ENCODE results near the gene DTX1. TPM values are rescaled to one million over a fixed set of nuclear protein-coding genes. Genes with fewer than 3 reads are reported as not detected.
A peak's percentile ranks its signal among the peaks of the same experiment; 100 is the strongest.

Gene DTX1
- polyA plus RNA-seq, 1 donor (not counting 4 experiments of a cell fraction or from before 2014, with no cell fraction given), result not detected

DNA sequence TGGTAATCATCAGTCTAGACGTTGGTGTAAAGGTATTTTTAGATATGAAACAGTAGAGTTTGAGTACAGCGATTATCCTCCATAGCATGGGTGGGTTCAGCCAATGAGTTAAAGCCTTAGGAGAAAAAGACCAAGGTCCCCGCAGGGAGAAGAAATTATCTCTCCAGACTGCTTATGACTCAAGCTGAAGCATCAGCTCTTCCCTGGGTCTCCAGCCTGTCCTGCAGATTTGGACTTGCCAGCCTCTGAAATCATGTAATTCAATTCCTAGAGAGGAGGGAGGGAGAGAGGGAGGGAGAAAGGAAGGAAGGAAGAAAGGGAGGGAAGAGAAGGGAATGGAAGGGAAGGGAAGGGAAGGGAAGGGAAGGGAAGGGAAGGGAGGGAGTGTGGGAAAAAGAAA is 12.0 kb upstream of the DTX1 start:
- TF ChIP-seq EZH2 (IDR thresholded peaks at IDR 0.05; ENCODE audit: low read length), result no peak
- no peak for TF ChIP-seq CTCF (optimal IDR thresholded peaks at IDR 0.05 in 1 of 3, IDR thresholded peaks at IDR 0.05 in 1 of 3, conservative IDR thresholded peaks at IDR 0.05 in 1 of 3; ENCODE audit: extremely low read depth in 1 of 3, insufficient read depth in 2 of 3, low read length in 3 of 3)
- dilution Hi-C loops (cut with MboI; ENCODE audit: extremely low pct_ligation_motif_present, low sequenced_read_pairs), result no loop called here
- H3K9me1 ChIP-seq (ENCODE audit: control insufficient read depth, extremely low read depth, insufficient read depth, low read length), result no peaks in the 10 kb centered on the region
- H4K20me1 ChIP-seq (ENCODE audit: control insufficient read depth, extremely low read depth, insufficient read depth, low read length), result no peaks in the 10 kb centered on the region
- no peaks in the 10 kb centered on the region for H3K9me3 ChIP-seq (ENCODE audit: control insufficient read depth, low read depth, low read length)
- H3K9ac ChIP-seq (ENCODE audit: control insufficient read depth, extremely low read depth, insufficient read depth, low read length), result no peak overlapping the region
- H3K79me2 ChIP-seq (ENCODE audit: control insufficient read depth, insufficient read depth, low read length), result no peaks in the 10 kb centered on the region
- DNase-seq (ENCODE audit: low read depth, low spot score) (no peak), FAIRE-seq (no peak)
- H3K27me3 ChIP-seq (ENCODE audit: control insufficient read depth, extremely low read depth, insufficient read depth, low read length), result no peaks in the 10 kb centered on the region
- H3K27ac ChIP-seq (ENCODE audit: control insufficient read depth, insufficient read depth, low read length), result no peak overlapping the region
- H3K4me2 ChIP-seq (ENCODE audit: control insufficient read depth, extremely low read depth, insufficient read depth, low read depth, low read length), result no peak overlapping the region
- H2AFZ ChIP-seq (ENCODE audit: control insufficient read depth, low read length), result no peak overlapping the region
- H3K4me1 ChIP-seq (ENCODE audit: control insufficient read depth, extremely low read depth, insufficient read depth, low read length), result peaks cover 15% of the 10 kb centered on the region
- H3K36me3 ChIP-seq (ENCODE audit: control insufficient read depth in 2 of 2, extremely low read depth in 1 of 2, insufficient read depth in 2 of 2, low read length in 2 of 2), result no peaks in the 10 kb centered on the region
- no peak overlapping the region for H3K4me3 ChIP-seq (ENCODE audit: control insufficient read depth in 2 of 3, extremely low read depth in 1 of 3, insufficient read depth in 2 of 3, low read depth in 1 of 3, low read length in 3 of 3)

DNA sequence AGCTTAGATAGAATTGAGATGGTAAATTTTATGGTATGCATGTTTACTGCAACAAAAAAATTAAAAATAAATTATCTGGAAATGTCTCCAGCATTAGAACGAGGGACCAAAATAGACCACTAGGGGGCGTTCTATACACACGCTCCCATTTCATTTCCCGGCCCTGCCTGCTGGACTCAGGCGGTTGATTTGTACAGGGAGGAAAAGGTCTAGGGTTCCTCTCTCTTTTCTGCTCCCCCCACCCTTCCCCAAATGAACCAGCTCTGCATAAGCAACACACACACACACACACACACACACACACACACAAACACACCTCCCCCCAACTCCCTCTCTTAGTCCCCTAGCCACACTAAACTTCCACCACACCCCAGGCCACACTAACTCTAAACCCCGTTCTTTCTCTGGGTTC is 7.8 kb upstream of the DTX1 start:
- TF ChIP-seq CTCF (optimal IDR thresholded peaks at IDR 0.05 in 1 of 3, IDR thresholded peaks at IDR 0.05 in 1 of 3, conservative IDR thresholded peaks at IDR 0.05 in 1 of 3; ENCODE audit: extremely low read depth in 1 of 3, insufficient read depth in 2 of 3, low read length in 3 of 3) (peak; percentile 67 to 81 (median 69)), EZH2 (IDR thresholded peaks at IDR 0.05; ENCODE audit: low read length) (no peak)
- FAIRE-seq (peak; percentile 73), DNase-seq (ENCODE audit: low read depth, low spot score) (no peak)
- Histone ChIP-seq H3K9ac (ENCODE audit: control insufficient read depth, extremely low read depth, insufficient read depth, low read length) (no peak overlapping the region), H3K36me3 (ENCODE audit: control insufficient read depth in 2 of 2, extremely low read depth in 1 of 2, insufficient read depth in 2 of 2, low read length in 2 of 2) (no peaks in the 10 kb centered on the region), H3K9me1 (ENCODE audit: control insufficient read depth, extremely low read depth, insufficient read depth, low read length) (no peaks in the 10 kb centered on the region), H4K20me1 (ENCODE audit: control insufficient read depth, extremely low read depth, insufficient read depth, low read length) (no peaks in the 10 kb centered on the region), H3K4me3 (ENCODE audit: control insufficient read depth in 2 of 3, extremely low read depth in 1 of 3, insufficient read depth in 2 of 3, low read depth in 1 of 3, low read length in 3 of 3) (no peak overlapping the region), H3K4me1 (ENCODE audit: control insufficient read depth, extremely low read depth, insufficient read depth, low read length) (no peaks in the 10 kb centered on the region), H3K27me3 (ENCODE audit: control insufficient read depth, extremely low read depth, insufficient read depth, low read length) (no peaks in the 10 kb centered on the region), H3K9me3 (ENCODE audit: control insufficient read depth, low read depth, low read length) (no peaks in the 10 kb centered on the region), H2AFZ (ENCODE audit: control insufficient read depth, low read length) (no peak overlapping the region), H3K4me2 (ENCODE audit: control insufficient read depth, extremely low read depth, insufficient read depth, low read depth, low read length) (no peak overlapping the region), H3K27ac (ENCODE audit: control insufficient read depth, insufficient read depth, low read length) (no peak overlapping the region), H3K79me2 (ENCODE audit: control insufficient read depth, insufficient read depth, low read length) (no peaks in the 10 kb centered on the region)
- dilution Hi-C loops (cut with MboI; ENCODE audit: extremely low pct_ligation_motif_present, low sequenced_read_pairs), result no loop called here

Data from keratinocyte (primary cell).